PFSK-1 (cell line): ENCODE measurements around the gene CASP12.

Experiments
- POLR2AphosphoS5 ChIP-seq: IDR thresholded peaks from 2 replicates; pipeline ENCODE4 v1.6.1; 2012; ENCODE audit warnings: low read depth, mild to moderate bottlenecking, control low read depth, low read length, moderate library complexity
- SIN3A ChIP-seq: IDR thresholded peaks from 2 replicates; pipeline ENCODE4 v1.6.1; 2012; ENCODE audit warnings: mild to moderate bottlenecking, low read length, moderate library complexity, borderline replicate concordance; ENCODE audit not compliant: insufficient read depth

GRCh38 chr11:104898685-104899013, 389 bp upstream of the CASP12 start:
- TF ChIP-seq SIN3A (no peak), POLR2AphosphoS5 (no peak)
